SK-N-SH treated with all-trans-retinoic acid at 6 μM for 48 hours (cell line): ENCODE measurements around the gene PREB.

Experiments used
- ATAC-seq: fragments of 200-7000 bp; cut with Tn5 transposase; 3 replicates; pipeline ENCODE4 v1.9.1; 2020; ENCODE audit warnings: mild to moderate bottlenecking, moderate library complexity
- ESRRG ChIP-seq: fragments of 250-450 bp; sonication (Bioruptor Pico); IDR thresholded peaks from 2 replicates; pipeline ENCODE4 v1.6.1; 2021; ENCODE audit warnings: mild to moderate bottlenecking
- GLIS3 ChIP-seq: fragments of 250-450 bp; sonication (Bioruptor Pico); IDR thresholded peaks from 2 replicates; pipeline ENCODE4 v1.5.0; 2020; ENCODE audit warnings: mild to moderate bottlenecking, moderate library complexity
- TOX ChIP-seq: fragments of 250-450 bp; sonication (Bioruptor Pico); IDR thresholded peaks from 2 replicates; pipeline ENCODE4 v1.8.0; 2021; ENCODE audit warnings: mild to moderate bottlenecking, moderate library complexity, borderline replicate concordance
- ZNF70 ChIP-seq: fragments of 450-650 bp; formaldehyde crosslinking; IDR thresholded peaks from 2 replicates; pipeline ENCODE4 v1.5.0; 2020; ENCODE audit warnings: mild to moderate bottlenecking, moderate library complexity

The PREB gene

GRCh38 chr2:27081984-27082772, 52.3 kb downstream of the PREB start:
- ATAC-seq, result no peak
- TF ChIP-seq GLIS3 (CRISPR knock-in tag), result no peak
- no peak for TF ChIP-seq ZNF70
- TF ChIP-seq ESRRG (CRISPR knock-in tag), result no peak
- no peak for TF ChIP-seq TOX (CRISPR knock-in tag)
- TF ChIP-seq, all 23 proteins: peak for 0
